ENCODE measurements around the gene LILRA5. TPM values are rescaled to one million over a fixed set of nuclear protein-coding genes. Genes with fewer than 3 reads are reported as not detected.

LILRA5 gene
- total and polyA plus RNA-seq, 10 of the 15 experiments (the other 5 are each of a cell fraction or from before 2014, with no cell fraction given) = 0.05 to 1.2 (median 0.36) TPM; not detected in 4

DNA sequence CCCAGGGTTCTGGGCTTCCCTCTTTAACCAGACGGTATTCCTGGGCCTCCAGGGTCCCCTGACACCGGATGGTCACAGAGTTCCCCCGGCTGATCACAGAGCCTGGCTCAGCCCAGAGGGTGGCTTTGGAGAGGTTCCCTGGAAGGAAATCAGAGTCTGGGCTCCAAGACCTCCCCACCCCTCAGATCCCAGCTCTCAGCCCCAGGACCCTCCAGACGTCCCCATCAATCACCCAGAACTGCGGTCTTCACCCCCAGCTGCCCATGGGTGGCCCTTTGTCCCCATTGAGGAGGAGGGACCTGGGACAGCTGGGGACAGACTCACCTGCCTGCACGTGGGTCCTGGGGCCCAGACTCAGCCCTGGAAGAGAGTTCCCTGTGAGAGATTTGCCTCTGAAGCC lies 955 bp downstream of the LILRA5 start:
- Histone ChIP-seq H3K4me1 (ENCODE audit: control insufficient read depth, insufficient read depth, low read length) (no peaks in the 10 kb centered on the region), H3K79me2 (ENCODE audit: control insufficient read depth, insufficient read depth, low read length) (no peaks in the 10 kb centered on the region), H3K9me3 (replicated peaks; ENCODE audit: control insufficient read depth, insufficient read depth, low read length) (no peaks in the 10 kb centered on the region), H2AFZ (ENCODE audit: control insufficient read depth, low read depth, low read length) (no peak overlapping the region), H3K27me3 (replicated peaks in 1 of 2; ENCODE audit: control insufficient read depth in 2 of 2, insufficient read depth in 2 of 2, low read length in 1 of 2) (no peaks in the 10 kb centered on the region; a peak in 1 of 4 replicates), H4K20me1 (ENCODE audit: control insufficient read depth, insufficient read depth) (no peaks in the 10 kb centered on the region), H3K9ac (ENCODE audit: control insufficient read depth, insufficient read depth, low read length) (no peak overlapping the region), H3K4me2 (ENCODE audit: control insufficient read depth, insufficient read depth) (no peak overlapping the region), H3K27ac (ENCODE audit: control insufficient read depth, insufficient read depth) (no peak overlapping the region), H3K36me3 (ENCODE audit: control insufficient read depth in 2 of 2, insufficient read depth in 2 of 2, low read length in 1 of 2) (no peaks in the 10 kb centered on the region), H3K4me3 (no peak overlapping the region)
- no TSS peak for BruUV-seq (replicated peaks)
- in situ Hi-C loops (cut with MboI) (no loop called here), intact Hi-C loops (cut with micrococcal nuclease; ENCODE audit: unreplicated experiment) (no loop called here)
- ATAC-seq (no peak; the same call in 2 of the 3 replicates), DNase-seq (ENCODE audit: low read depth, low spot score) (no peak), FAIRE-seq (no peak)
- WGBS (ENCODE audit: insufficient coverage, insufficient replicate concordance, low lambda C conversion rate, missing lambda C conversion rate) = 12% methylated on average over 6 of the region's 6 CpGs
- ChIA-PET CTCF (interaction anchor here (1.8 kb wide), 1 partner anchor 80 kb away, joined by 4 read pairs; no protein-coding TSS in a partner anchor), RAD21 (ENCODE audit: unreplicated experiment) (no interaction called here), POLR2A (interaction anchor here (0.5 kb wide), 1 partner anchor 112 kb away, joined by 3 read pairs; the partner anchor contains the start of gene RPS9), SMC1A (ENCODE audit: uncharacterized antibody, unreplicated experiment) (interaction anchor here (0.7 to 1.9 kb wide), 2 partner anchors 9 to 45 kb away, joined by 3 to 4 read pairs; no protein-coding TSS in a partner anchor)
- TF ChIP-seq POLR2AphosphoS5 (IDR thresholded peaks at IDR 0.05; ENCODE audit: low read length) (no peak), RELA (IDR thresholded peaks at IDR 0.05; ENCODE audit: borderline replicate concordance, partially characterized antibody) (no peak), MEF2A (IDR thresholded peaks at IDR 0.05; ENCODE audit: insufficient read depth, low read depth, low read length) (no peak), BHLHE40 (IDR thresholded peaks at IDR 0.05; ENCODE audit: borderline replicate concordance in 1 of 2, low read depth in 2 of 2, low read length in 1 of 2) (no peak), TCF7 (IDR thresholded peaks at IDR 0.05; ENCODE audit: borderline replicate concordance) (no peak), CHD4 (IDR thresholded peaks at IDR 0.05) (no peak), IKZF1 (conservative IDR thresholded peaks at IDR 0.05) (no peak), CREM (IDR thresholded peaks at IDR 0.05; ENCODE audit: low read depth) (no peak), SMAD1 (IDR thresholded peaks at IDR 0.05; ENCODE audit: low read depth, partially characterized antibody) (no peak), ESRRA (IDR thresholded peaks at IDR 0.05; ENCODE audit: low read length) (no peak), CBX5 (IDR thresholded peaks at IDR 0.05; ENCODE audit: low read depth) (no peak), BRCA1 (IDR thresholded peaks at IDR 0.05; ENCODE audit: low read depth, low read length) (no peak)
- TF ChIP-seq, protein P1, sequence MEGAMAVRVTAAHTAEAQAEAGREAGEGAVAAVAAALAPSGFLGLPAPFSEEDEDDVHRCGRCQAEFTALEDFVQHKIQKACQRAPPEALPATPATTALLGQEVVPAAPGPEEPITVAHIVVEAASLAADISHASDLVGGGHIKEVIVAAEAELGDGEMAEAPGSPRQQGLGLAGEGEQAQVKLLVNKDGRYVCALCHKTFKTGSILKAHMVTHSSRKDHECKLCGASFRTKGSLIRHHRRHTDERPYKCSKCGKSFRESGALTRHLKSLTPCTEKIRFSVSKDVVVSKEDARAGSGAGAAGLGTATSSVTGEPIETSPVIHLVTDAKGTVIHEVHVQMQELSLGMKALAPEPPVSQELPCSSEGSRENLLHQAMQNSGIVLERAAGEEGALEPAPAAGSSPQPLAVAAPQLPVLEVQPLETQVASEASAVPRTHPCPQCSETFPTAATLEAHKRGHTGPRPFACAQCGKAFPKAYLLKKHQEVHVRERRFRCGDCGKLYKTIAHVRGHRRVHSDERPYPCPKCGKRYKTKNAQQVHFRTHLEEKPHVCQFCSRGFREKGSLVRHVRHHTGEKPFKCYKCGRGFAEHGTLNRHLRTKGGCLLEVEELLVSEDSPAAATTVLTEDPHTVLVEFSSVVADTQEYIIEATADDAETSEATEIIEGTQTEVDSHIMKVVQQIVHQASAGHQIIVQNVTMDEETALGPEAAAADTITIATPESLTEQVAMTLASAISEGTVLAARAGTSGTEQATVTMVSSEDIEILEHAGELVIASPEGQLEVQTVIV (IDR thresholded peaks at IDR 0.05; ENCODE audit: borderline replicate concordance, partially characterized antibody) = no peak
- TF ChIP-seq, protein P2, sequence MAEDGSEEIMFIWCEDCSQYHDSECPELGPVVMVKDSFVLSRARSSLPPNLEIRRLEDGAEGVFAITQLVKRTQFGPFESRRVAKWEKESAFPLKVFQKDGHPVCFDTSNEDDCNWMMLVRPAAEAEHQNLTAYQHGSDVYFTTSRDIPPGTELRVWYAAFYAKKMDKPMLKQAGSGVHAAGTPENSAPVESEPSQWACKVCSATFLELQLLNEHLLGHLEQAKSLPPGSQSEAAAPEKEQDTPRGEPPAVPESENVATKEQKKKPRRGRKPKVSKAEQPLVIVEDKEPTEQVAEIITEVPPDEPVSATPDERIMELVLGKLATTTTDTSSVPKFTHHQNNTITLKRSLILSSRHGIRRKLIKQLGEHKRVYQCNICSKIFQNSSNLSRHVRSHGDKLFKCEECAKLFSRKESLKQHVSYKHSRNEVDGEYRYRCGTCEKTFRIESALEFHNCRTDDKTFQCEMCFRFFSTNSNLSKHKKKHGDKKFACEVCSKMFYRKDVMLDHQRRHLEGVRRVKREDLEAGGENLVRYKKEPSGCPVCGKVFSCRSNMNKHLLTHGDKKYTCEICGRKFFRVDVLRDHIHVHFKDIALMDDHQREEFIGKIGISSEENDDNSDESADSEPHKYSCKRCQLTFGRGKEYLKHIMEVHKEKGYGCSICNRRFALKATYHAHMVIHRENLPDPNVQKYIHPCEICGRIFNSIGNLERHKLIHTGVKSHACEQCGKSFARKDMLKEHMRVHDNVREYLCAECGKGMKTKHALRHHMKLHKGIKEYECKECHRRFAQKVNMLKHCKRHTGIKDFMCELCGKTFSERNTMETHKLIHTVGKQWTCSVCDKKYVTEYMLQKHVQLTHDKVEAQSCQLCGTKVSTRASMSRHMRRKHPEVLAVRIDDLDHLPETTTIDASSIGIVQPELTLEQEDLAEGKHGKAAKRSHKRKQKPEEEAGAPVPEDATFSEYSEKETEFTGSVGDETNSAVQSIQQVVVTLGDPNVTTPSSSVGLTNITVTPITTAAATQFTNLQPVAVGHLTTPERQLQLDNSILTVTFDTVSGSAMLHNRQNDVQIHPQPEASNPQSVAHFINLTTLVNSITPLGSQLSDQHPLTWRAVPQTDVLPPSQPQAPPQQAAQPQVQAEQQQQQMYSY (CRISPR knock-in tag; IDR thresholded peaks at IDR 0.05) = no peak
- TF ChIP-seq, protein P3, sequence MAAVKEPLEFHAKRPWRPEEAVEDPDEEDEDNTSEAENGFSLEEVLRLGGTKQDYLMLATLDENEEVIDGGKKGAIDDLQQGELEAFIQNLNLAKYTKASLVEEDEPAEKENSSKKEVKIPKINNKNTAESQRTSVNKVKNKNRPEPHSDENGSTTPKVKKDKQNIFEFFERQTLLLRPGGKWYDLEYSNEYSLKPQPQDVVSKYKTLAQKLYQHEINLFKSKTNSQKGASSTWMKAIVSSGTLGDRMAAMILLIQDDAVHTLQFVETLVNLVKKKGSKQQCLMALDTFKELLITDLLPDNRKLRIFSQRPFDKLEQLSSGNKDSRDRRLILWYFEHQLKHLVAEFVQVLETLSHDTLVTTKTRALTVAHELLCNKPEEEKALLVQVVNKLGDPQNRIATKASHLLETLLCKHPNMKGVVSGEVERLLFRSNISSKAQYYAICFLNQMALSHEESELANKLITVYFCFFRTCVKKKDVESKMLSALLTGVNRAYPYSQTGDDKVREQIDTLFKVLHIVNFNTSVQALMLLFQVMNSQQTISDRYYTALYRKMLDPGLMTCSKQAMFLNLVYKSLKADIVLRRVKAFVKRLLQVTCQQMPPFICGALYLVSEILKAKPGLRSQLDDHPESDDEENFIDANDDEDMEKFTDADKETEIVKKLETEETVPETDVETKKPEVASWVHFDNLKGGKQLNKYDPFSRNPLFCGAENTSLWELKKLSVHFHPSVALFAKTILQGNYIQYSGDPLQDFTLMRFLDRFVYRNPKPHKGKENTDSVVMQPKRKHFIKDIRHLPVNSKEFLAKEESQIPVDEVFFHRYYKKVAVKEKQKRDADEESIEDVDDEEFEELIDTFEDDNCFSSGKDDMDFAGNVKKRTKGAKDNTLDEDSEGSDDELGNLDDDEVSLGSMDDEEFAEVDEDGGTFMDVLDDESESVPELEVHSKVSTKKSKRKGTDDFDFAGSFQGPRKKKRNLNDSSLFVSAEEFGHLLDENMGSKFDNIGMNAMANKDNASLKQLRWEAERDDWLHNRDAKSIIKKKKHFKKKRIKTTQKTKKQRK (IDR thresholded peaks at IDR 0.05; ENCODE audit: low read depth, low read length) = no peak
